CD4-positive, alpha-beta T cell treated with Interleukin-6 at 100 ng/mL for 8 hours (primary cell): ENCODE data around the gene RPL7A.
"Not testable (repeated sequence)": the region's sequence is repeated elsewhere in the genome, so short reads cannot be mapped to it uniquely, and the experiment has no call there.

ENCODE experiments used
- DNase-seq: peaks from one replicate; pipeline ENCODE4 v3.0.0-alpha.2; 2020; ENCODE audit warnings: mixed read lengths, low spot score

The RPL7A gene

DNA sequence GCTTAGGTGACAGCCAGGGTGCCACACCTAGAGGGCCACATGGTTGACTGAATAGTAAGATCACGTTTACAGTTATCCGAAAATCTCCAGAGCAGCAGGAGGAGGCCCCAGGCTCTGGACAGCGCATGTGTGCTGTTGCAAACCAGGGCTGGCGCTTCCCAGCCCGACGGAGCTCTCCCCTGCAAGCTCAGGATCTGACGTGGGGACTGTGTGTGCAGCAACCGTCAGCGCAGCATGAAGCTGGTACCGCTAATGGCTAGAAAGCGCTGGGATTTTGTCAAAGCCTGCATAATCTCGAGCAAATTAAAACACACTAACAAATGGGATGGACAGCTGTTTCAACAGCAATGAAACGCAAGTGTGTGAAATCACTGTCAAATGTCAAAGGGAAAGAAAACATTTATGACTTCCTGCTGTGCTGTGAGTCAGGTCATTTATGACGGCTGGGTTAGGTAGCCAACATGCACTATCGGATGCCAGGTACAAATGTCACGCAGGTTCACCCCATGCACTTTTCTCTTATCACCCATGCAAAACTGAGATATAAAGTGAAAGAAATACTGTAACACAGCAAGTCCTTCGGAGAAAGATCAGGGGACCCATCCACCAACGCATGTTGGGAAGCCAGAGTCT lies 20.3 kb downstream of the RPL7A start:
- no peak for DNase-seq

- DNase-seq, result no peak
Measured at GRCh38 chr9:133369422-133369821, 21.4 kb downstream of the RPL7A start.

DNA sequence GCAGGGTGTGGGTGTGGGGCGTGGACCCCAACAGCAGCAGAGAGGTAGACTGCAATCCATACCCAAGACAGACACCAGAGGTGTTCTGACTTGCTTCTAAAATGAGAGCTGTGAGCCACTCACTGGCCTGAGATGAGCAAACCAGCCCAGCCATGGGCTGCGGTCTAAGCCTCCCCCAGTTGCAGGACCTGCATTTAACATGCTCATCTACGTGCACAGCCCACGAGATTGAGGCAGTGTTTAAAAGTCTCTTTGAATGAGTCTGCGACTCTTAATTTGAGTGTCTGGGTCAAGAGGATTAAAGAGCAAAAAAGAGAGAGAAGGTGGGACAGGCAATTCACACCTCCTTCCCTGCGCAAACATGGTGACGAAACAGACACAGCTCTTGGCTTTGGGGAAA lies 21.9 kb downstream of the RPL7A start:
- DNase-seq, result no peak

DNA sequence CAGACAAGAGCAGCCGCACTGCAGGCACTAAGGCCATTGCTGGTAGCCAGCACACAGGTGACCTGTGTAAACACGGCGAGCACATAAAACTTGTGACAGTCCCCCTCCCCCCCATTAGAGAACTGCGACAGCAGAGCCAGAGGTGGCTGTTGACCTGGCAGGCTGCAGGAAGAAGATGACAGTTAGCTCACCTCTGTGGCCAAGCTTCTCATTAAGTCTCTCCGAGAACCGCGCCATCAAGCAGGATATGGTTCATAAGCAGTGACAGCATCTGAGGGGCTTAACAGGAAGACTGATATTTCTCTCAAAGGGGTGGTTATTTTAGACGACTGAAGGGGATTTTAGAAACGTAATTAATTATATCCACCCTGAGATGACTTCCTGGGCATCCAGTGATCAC lies 22.7 kb downstream of the RPL7A start:
- DNase-seq, result peak; percentile 61

DNA sequence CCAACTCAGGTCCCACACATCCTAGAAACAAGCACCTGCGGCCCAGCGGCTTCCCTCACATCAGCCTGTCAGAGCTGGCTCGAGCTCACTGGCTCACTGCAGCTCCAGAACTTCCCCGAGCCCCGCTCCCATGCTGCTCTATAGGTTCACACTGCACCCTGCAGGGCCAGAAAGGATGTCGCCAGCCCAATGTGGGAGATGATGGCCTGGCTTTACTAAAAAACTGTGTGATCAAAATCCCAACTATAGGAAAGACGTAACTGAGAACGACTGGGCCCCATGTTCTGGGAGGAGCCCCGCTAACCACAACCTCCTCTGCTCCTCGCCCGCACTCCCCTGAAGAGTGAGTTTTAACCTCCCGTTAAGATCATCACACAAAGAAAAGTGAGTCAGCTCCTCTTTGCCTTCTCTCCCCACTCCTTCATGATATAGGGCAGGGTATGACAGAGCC lies 23.3 kb downstream of the RPL7A start:
- DNase-seq, result peak; percentile 69

- DNase-seq, result no peak
Measured at GRCh38 chr9:133372144-133372543, 24.1 kb downstream of the RPL7A start.

GRCh38 chr9:133374612-133375115 lies 26.6 kb downstream of the RPL7A start:
- DNase-seq, result peak; percentile 31

DNA sequence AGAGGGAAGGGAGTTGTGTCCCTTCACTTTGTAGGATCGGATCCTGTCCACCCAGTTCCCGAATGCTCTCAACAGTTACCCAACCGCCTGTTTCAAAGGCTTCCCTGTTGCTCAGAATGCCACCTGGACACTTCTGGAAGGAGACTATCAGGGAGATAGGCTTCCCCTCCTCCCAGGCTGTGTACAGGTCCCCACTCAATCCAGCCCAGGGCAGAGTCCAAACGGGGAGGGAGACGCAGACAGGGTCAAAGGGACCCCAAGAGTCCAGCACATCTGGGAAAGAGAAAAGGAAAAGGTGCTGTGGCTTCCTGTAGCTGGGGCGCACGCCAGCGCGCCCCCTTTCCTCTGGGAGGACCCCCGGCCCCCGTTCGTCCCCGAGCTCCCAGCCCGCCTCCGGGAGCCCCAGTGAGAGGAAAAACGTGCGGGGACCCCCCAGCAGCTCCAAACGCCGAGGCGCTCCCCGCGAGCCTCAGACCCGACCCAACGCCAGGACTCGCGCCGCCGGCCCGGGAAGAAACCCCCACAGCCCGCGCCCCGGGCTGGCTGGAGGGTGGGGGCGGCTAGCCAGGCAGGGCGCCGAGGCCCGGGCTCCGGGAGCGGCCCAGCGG lies 27.2 kb downstream of the RPL7A start:
- DNase-seq, result no peak

GRCh38 chr9:133375724-133376654 lies 28.0 kb downstream of the RPL7A start, which contains the start of the genes STKLD1 and SURF4:
STKLD1 (plus strand) TSS chr9:133376366; CDS start chr9:133376474, 108 bp downstream.
SURF4 (minus strand) TSS chr9:133376060; CDS start chr9:133375969, 91 bp downstream.
- DNase-seq, result peak; percentile 94

- DNase-seq, result not testable (repeated sequence)
Measured at GRCh38 chr9:133377280-133377679, 29.3 kb downstream of the RPL7A start.

GRCh38 chr9:133377721-133378216 lies 29.8 kb downstream of the RPL7A start:
- DNase-seq, result no peak

- no peak for DNase-seq
Measured at GRCh38 chr9:133378408-133378962, 30.5 kb downstream of the RPL7A start.

DNA sequence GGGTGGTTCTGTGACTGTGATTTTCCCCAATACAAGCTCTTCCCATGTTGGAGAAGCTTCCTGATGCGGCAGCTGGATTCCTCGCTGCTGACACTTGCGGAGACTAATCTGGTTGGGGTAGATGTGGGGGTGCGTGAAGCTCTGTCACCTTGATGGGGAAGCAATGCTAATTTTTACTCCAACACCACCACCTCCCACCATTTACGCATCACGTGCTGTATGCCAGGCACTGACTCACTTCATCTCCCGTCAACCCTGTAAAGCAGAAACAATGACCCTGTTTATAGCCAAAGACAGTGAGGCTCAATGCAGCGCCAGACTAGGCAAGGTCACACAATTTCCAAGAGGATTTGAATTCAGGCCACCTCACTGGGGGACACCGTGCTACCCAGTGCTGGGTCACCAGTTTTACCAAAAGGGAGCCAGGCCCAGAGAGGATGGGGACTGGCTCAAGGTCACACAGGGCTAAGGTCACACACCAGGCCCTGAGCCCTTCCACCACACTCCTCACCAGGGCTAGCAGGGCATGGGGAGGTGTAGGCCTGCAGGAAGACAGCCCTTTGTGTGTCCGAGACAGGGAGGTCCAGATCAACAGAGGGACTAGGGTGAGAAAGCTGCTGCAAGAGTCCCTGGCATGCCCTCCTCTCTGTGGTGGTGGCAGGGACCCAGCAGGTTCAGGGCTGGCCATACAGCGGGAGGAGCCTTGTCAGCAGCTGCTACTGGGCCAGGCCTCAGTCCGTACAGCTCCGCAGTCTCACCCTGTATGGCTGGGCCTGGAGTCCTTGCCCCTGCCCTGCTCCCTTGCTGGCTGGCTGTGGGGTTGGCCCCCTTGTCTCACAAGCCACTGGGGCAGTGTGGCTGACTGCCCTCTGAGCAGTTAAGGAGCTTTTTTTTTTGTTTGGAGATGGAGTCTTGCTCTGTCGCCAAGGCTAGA lies 31.4 kb downstream of the RPL7A start:
- no peak for DNase-seq

- no peak for DNase-seq
Measured at GRCh38 chr9:133380734-133381133, 32.7 kb downstream of the RPL7A start.

- DNase-seq, result no peak
Measured at GRCh38 chr9:133382507-133383141, 34.6 kb downstream of the RPL7A start.

- DNase-seq, result no peak
Measured at GRCh38 chr9:133383438-133383837, 35.4 kb downstream of the RPL7A start.

DNA sequence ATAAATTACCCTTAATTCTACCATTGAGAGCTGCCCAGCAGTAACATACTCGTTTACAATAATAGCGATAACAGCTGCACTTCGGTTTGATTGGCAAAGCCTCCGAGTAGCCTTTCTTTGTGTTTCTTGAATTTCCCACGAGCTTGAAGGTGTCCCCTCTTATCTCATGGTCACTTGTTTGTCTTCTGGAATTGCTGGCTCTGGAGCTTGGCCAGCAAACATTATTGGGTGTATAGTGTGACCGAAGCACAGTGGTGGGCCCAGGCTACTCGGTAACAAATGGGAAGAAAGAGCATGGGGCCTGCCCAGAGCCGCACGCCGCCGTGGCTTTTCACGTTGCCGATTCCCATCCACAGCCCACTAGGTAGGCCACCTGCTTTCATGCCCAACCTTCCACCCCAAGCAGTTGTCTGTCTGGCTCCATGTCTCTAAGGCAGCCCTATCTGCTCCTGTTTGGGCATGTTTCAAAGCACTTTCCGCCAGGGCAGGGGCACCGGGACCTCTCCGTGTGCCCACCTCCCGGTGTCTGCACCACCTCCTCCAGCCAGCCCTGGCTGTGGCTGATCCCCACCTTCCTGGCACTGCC lies 36.8 kb downstream of the RPL7A start:
- no peak for DNase-seq

GRCh38 chr9:133385452-133385851 lies 37.4 kb downstream of the RPL7A start:
- no peak for DNase-seq

DNA sequence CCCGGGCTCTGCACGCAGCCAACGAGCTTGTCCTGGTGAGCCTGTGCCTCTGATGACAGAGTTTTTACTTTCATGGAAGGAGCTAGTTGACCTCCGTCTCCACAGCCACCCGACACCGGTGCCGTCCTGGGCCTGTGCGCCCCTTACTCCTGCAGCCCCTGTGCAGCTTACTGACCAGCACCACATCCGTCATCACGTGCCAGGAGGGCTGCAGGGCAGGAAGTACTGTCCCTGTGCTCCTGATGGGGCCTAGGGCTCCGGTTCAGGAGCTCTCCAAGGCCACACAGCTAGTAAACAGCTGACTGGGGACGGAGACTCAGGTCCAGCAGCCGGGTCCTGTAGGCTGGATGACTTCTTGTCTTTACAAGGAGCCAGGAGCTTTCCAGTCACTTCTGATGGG lies 38.3 kb downstream of the RPL7A start:
- DNase-seq, result no peak

DNA sequence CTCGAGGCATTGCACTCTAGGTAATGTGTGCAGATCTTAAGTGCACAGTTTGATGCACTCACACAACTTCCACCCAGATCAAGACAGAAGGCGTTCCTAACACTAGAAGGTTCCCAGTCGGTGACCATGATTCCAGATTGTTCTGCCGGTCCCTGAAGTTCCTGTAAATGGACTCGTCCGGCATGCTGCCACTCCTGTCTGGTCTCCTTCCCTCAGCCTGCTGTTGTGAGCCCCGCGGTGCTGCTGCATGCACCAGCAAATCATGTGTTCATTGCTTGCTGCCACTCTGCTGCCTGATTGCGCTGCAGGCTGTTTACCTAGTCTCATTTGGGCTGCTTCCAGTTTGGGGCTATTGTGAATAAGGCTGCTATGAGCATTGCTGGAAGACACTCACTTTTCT lies 39.7 kb downstream of the RPL7A start:
- no peak for DNase-seq
